Measurements from ENCODE around the gene TSC22D3. TPM values are rescaled to one million over a fixed set of nuclear protein-coding genes. Genes with fewer than 3 reads are reported as not detected.

Gene TSC22D3
- total RNA-seq, 1 donor from 2014 or later, result 17.4 TPM

- no peak overlapping the region for H3K4me3 Mint-ChIP-seq
- intact Hi-C loops (cut with micrococcal nuclease), result no loop called here
These were observed 25.3 kb downstream of the TSC22D3 start for GRCh38 chrX:107750263-107750662.

GRCh38 chrX:107748506-107748905 lies 27.1 kb downstream of the TSC22D3 start:
- Mint-ChIP-seq H3K4me1 (no peaks in the 10 kb centered on the region), H3K4me3 (no peak overlapping the region), H3K9me3 (no peaks in the 10 kb centered on the region), H3K36me3 (ENCODE audit: low read depth) (no peaks in the 10 kb centered on the region), H3K27me3 (no peaks in the 10 kb centered on the region), H3K27ac (no peak overlapping the region)
- DNase-seq, result no peak
- intact Hi-C loops (cut with micrococcal nuclease), result no loop called here

More at GRCh38 chrX:107750263-107750662, 25.3 kb downstream of the TSC22D3 start:
- DNase-seq, result no peak
- Mint-ChIP-seq H3K27ac (no peak overlapping the region), H3K4me1 (peaks cover 2% of the 10 kb centered on the region), H3K27me3 (no peaks in the 10 kb centered on the region), H3K36me3 (ENCODE audit: low read depth) (no peaks in the 10 kb centered on the region), H3K9me3 (no peaks in the 10 kb centered on the region)

- DNase-seq, result no peak
- no peaks in the 10 kb centered on the region for H3K9me3 Mint-ChIP-seq
- intact Hi-C loops (cut with micrococcal nuclease), result no loop called here
- H3K27ac Mint-ChIP-seq, result no peak overlapping the region
- no peaks in the 10 kb centered on the region for H3K4me1 Mint-ChIP-seq
- H3K27me3 Mint-ChIP-seq, result no peaks in the 10 kb centered on the region
- no peak overlapping the region for H3K4me3 Mint-ChIP-seq
- H3K36me3 Mint-ChIP-seq (ENCODE audit: low read depth), result no peaks in the 10 kb centered on the region
These were observed 27.9 kb downstream of the TSC22D3 start for GRCh38 chrX:107747596-107748161.

- Mint-ChIP-seq H3K4me3 (no peak overlapping the region), H3K27ac (no peak overlapping the region), H3K27me3 (peaks cover 2% of the 10 kb centered on the region), H3K36me3 (ENCODE audit: low read depth) (peaks cover 3% of the 10 kb centered on the region), H3K4me1 (peaks cover 15% of the 10 kb centered on the region), H3K9me3 (no peaks in the 10 kb centered on the region)
- no peak for DNase-seq
- intact Hi-C loops (cut with micrococcal nuclease), result loop anchor here (5.0 kb wide), 1 partner anchor 32 kb away; the partner anchor contains the start of genes NCBP2L and TSC22D3
These were observed 30.7 kb downstream of the TSC22D3 start for GRCh38 chrX:107744868-107745267.

- intact Hi-C loops (cut with micrococcal nuclease), result loop anchor here (2.0 to 5.0 kb wide), 2 partner anchors 33 to 71 kb away; partner anchors contain the start of genes NCBP2L and TSC22D3
- Mint-ChIP-seq H3K27me3 (peaks cover 2% of the 10 kb centered on the region), H3K4me3 (no peak overlapping the region), H3K4me1 (peaks cover 15% of the 10 kb centered on the region), H3K36me3 (ENCODE audit: low read depth) (peaks cover 3% of the 10 kb centered on the region), H3K9me3 (no peaks in the 10 kb centered on the region), H3K27ac (no peak overlapping the region)
- DNase-seq, result no peak
These were observed 31.6 kb downstream of the TSC22D3 start for GRCh38 chrX:107743995-107744394.

GRCh38 chrX:107742700-107743191 lies 32.8 kb downstream of the TSC22D3 start:
- Mint-ChIP-seq H3K27ac (peak overlapping the region; percentile 99), H3K27me3 (peaks cover 2% of the 10 kb centered on the region), H3K4me1 (peaks cover 15% of the 10 kb centered on the region), H3K36me3 (ENCODE audit: low read depth) (peaks cover 3% of the 10 kb centered on the region), H3K9me3 (no peaks in the 10 kb centered on the region), H3K4me3 (peak overlapping the region; percentile 89)
- DNase-seq, result no peak
- intact Hi-C loops (cut with micrococcal nuclease), result loop anchor here (1.0 to 5.0 kb wide), 3 partner anchors 24 to 70 kb away; partner anchors contain the start of genes NCBP2L and TSC22D3

GRCh38 chrX:107741404-107741790 lies 34.2 kb downstream of the TSC22D3 start:
- no peak for DNase-seq
- Mint-ChIP-seq H3K27me3 (peaks cover 2% of the 10 kb centered on the region), H3K9me3 (no peaks in the 10 kb centered on the region), H3K36me3 (ENCODE audit: low read depth) (peaks cover 3% of the 10 kb centered on the region), H3K4me1 (peaks cover 15% of the 10 kb centered on the region), H3K4me3 (peak overlapping the region; percentile 89), H3K27ac (peak overlapping the region; percentile 99)
- intact Hi-C loops (cut with micrococcal nuclease), result loop anchor here (5.0 kb wide), 1 partner anchor 36 kb away; the partner anchor contains the start of genes NCBP2L and TSC22D3

GRCh38 chrX:107739541-107739940 lies 36.0 kb downstream of the TSC22D3 start:
- DNase-seq, result no peak
- Mint-ChIP-seq H3K9me3 (no peaks in the 10 kb centered on the region), H3K4me3 (no peak overlapping the region), H3K27me3 (peaks cover 2% of the 10 kb centered on the region), H3K4me1 (peaks cover 15% of the 10 kb centered on the region), H3K27ac (no peak overlapping the region), H3K36me3 (ENCODE audit: low read depth) (peaks cover 3% of the 10 kb centered on the region)
- intact Hi-C loops (cut with micrococcal nuclease), result no loop called here

- Mint-ChIP-seq H3K27ac (no peak overlapping the region), H3K9me3 (no peaks in the 10 kb centered on the region), H3K36me3 (ENCODE audit: low read depth) (peaks cover 3% of the 10 kb centered on the region), H3K4me1 (peaks cover 15% of the 10 kb centered on the region), H3K27me3 (peaks cover 2% of the 10 kb centered on the region), H3K4me3 (no peak overlapping the region)
- DNase-seq, result no peak
- intact Hi-C loops (cut with micrococcal nuclease), result no loop called here
These were observed 36.8 kb downstream of the TSC22D3 start for GRCh38 chrX:107738768-107739167.

- Mint-ChIP-seq H3K27ac (peak overlapping the region; percentile 29), H3K4me3 (no peak overlapping the region), H3K9me3 (no peaks in the 10 kb centered on the region), H3K4me1 (peaks cover 15% of the 10 kb centered on the region), H3K27me3 (peaks cover 2% of the 10 kb centered on the region), H3K36me3 (ENCODE audit: low read depth) (peaks cover 3% of the 10 kb centered on the region)
- no peak for DNase-seq
- intact Hi-C loops (cut with micrococcal nuclease), result no loop called here
These were observed 37.3 kb downstream of the TSC22D3 start for GRCh38 chrX:107738272-107738671.

GRCh38 chrX:107736781-107737531 lies 38.6 kb downstream of the TSC22D3 start:
- Mint-ChIP-seq H3K27ac (no peak overlapping the region), H3K36me3 (ENCODE audit: low read depth) (peaks cover under 1% of the 10 kb centered on the region), H3K4me3 (no peak overlapping the region), H3K4me1 (peaks cover 7% of the 10 kb centered on the region), H3K27me3 (peaks cover under 1% of the 10 kb centered on the region), H3K9me3 (no peaks in the 10 kb centered on the region)
- intact Hi-C loops (cut with micrococcal nuclease), result no loop called here
- no peak for DNase-seq

- Mint-ChIP-seq H3K27me3 (no peaks in the 10 kb centered on the region), H3K9me3 (no peaks in the 10 kb centered on the region)
- intact Hi-C loops (cut with micrococcal nuclease), result no loop called here
These were observed 40.9 kb downstream of the TSC22D3 start for GRCh38 chrX:107734646-107735045.

GRCh38 chrX:107733686-107734085 lies 41.9 kb downstream of the TSC22D3 start:
- no peaks in the 10 kb centered on the region for H3K36me3 Mint-ChIP-seq (ENCODE audit: low read depth)
- DNase-seq, result no peak
- no peak overlapping the region for H3K4me3 Mint-ChIP-seq
- no peaks in the 10 kb centered on the region for H3K9me3 Mint-ChIP-seq
- peaks cover 2% of the 10 kb centered on the region for H3K4me1 Mint-ChIP-seq
- intact Hi-C loops (cut with micrococcal nuclease), result no loop called here
- H3K27ac Mint-ChIP-seq, result no peak overlapping the region
- no peaks in the 10 kb centered on the region for H3K27me3 Mint-ChIP-seq

More at GRCh38 chrX:107734646-107735045, 40.9 kb downstream of the TSC22D3 start:
- Mint-ChIP-seq H3K27ac (no peak overlapping the region), H3K36me3 (ENCODE audit: low read depth) (no peaks in the 10 kb centered on the region), H3K4me1 (peaks cover 2% of the 10 kb centered on the region), H3K4me3 (no peak overlapping the region)
- no peak for DNase-seq

- Mint-ChIP-seq H3K27me3 (no peaks in the 10 kb centered on the region), H3K27ac (no peak overlapping the region), H3K9me3 (no peaks in the 10 kb centered on the region), H3K4me1 (peaks cover 2% of the 10 kb centered on the region), H3K4me3 (no peak overlapping the region), H3K36me3 (ENCODE audit: low read depth) (no peaks in the 10 kb centered on the region)
- DNase-seq, result no peak
- intact Hi-C loops (cut with micrococcal nuclease), result no loop called here
These were observed 43.6 kb downstream of the TSC22D3 start for GRCh38 chrX:107731831-107732502.
